Activated CD4-positive, alpha-beta T cell treated with anti-CD3 and anti-CD28 coated beads, Interleukin-2, amount 10 ng/mL, durations not matched to agents 24 days and 14 days (primary cell): ENCODE data around the gene BHLHE41. TPM values are rescaled to one million over a fixed set of nuclear protein-coding genes. Genes with fewer than 3 reads are reported as not detected.
A peak's percentile ranks its signal among the peaks of the same experiment; 100 is the strongest.

Experiments used
- DNase-seq: peaks from one replicate; pipeline ENCODE4 v3.0.0; 2022
- H3K27ac Mint-ChIP-seq: one replicate; pipeline ENCODE4 v1.8.0; 2022; ENCODE audit warnings: mild to moderate bottlenecking, mixed read lengths
- H3K27me3 Mint-ChIP-seq: one replicate; pipeline ENCODE4 v1.8.0; 2022; ENCODE audit warnings: mixed read lengths
- H3K36me3 Mint-ChIP-seq: one replicate; pipeline ENCODE4 v1.8.0; 2022; ENCODE audit warnings: low read depth, mild to moderate bottlenecking, mixed read lengths
- H3K4me1 Mint-ChIP-seq: one replicate; pipeline ENCODE4 v1.8.0; 2021; ENCODE audit warnings: mixed read lengths
- H3K4me3 Mint-ChIP-seq: one replicate; pipeline ENCODE4 v1.8.0; 2022; ENCODE audit warnings: mild to moderate bottlenecking, moderate library complexity, mixed read lengths
- H3K9me3 Mint-ChIP-seq: one replicate; pipeline ENCODE4 v1.8.0; 2021; ENCODE audit warnings: mixed read lengths
- intact Hi-C: fragments of 100-400 bp; cut with micrococcal nuclease; formaldehyde crosslinking; loops from one replicate; pipeline ENCODE4 v1.15.1; 2023
- total RNA-seq: library from RNA; stranded (reverse); gene quantifications from 2 replicates; pipeline ENCODE4 v1.2.3, GENCODE V29; 2022

The BHLHE41 gene
- not detected in 2 replicates for total RNA-seq

DNA sequence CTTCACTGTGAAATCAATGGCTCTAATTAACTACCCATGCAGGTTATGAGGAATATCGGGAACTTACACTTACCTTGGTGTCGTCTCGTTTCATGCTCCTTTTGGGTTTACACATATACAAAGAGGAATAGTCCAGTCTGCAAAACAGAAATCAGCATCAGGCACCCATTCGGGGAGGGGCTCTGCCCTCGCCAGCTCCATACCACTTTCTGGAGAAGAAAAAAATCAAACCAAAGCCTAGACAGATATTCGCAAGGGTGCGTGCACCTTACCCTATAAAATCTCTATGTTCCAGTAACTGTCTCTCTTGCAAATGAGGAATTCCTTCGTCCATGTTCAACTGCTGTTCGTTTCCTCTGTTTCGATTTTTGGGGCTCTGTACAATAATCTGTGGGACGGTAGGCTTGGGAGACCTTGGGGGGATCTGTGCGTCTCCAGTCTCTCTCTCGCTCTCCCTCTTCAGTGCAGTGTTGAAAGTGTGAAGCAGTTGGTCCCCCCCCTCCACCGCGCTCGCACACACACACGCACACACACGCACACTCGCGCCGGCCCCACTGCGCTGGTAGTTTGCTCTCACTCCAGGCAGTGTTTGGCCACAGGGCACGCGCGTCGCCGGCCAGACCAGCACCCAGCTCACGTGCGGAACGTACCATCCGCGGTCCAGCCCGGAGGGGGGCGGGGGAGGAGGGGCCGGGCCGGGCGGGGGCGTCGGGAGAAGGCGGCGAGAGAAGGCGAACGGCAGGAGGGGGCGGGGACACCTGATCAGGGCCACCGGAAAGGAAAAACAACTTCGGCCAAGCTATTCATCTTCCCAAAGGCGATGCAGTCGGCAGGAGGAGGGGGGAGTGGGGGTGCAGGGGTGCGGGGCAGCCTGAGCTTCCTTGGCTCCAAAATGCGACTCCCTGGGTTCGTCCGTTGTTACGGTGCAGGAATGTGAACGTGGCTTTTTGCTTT is at the start of gene BHLHE41:
Gene BHLHE41, minus strand, starts transcription at position 592 of the 954 bp plus-strand sequence. Its CDS starts 258 bp downstream, at position 334.
- H3K9me3 Mint-ChIP-seq = no peaks in the 10 kb centered on the region
- peaks cover 79% of the 10 kb centered on the region for H3K27me3 Mint-ChIP-seq
- peaks cover 33% of the 10 kb centered on the region for H3K4me1 Mint-ChIP-seq
- peak within 1 kb of the TSS; percentile 88 for H3K4me3 Mint-ChIP-seq
- H3K27ac Mint-ChIP-seq = peak within 1 kb of the TSS; percentile 71
- H3K36me3 Mint-ChIP-seq = no peaks in the 10 kb centered on the region
- DNase-seq = no peak
- intact Hi-C loops = loop anchor here (5.0 to 10.0 kb wide), 6 partner anchors 73 to 1560 kb away; partner anchors contain the start of genes FGFR1OP2, INTS13, RASSF8 and SSPN

DNA sequence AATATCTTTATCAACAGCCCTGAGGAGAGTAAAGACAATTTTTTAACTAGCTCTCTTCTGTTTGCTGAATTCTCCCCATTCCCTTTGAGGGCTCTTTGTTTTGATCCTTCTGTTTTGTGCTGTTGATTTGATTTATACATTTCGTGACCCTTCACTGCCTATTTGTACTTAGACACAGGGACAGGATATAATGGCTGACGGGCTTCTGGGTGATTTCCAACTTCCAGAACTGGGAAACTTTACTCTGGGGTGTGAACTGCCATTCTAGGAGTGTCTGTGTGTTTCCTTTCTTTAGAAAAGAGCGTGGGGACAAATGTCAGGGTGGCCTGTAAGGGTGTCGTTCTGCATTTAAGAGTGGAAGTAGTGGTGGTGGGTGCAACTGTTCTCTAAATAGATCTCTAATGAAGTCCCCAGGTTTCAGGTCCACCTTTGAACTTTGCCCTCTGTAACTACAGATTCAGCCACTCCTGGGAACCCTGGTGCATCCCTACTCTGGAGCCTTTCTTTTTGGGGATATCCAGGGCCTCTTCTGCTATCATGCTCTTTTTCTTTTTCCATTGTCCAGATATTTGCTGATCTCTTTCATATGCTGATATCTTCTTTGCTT is 48.2 kb upstream of the BHLHE41 start:
- Mint-ChIP-seq H3K27ac (no peak overlapping the region), H3K27me3 (peaks cover 16% of the 10 kb centered on the region), H3K4me3 (no peak overlapping the region), H3K9me3 (no peaks in the 10 kb centered on the region), H3K36me3 (no peaks in the 10 kb centered on the region), H3K4me1 (no peaks in the 10 kb centered on the region)
- intact Hi-C loops = no loop called here
- no peak for DNase-seq

DNA sequence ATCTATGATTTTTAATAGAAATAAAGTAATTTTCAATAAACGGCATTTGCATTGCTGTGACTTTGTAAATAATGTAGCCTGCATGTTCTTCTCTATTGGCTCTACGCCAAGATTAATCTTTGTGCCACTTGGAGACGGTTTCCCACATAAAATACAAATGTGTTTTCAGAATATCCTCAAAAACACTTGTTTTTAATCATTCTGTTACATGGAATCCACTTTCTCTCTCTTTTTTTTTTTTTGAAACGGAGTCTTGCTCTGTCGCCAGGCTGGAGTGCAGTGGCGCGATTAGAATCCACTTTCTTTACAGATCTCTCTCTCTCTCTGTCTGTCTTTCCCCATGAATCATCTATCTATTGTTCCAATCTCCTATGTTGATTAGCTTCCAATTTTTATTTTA is 47.7 kb upstream of the BHLHE41 start:
- no peaks in the 10 kb centered on the region for H3K4me1 Mint-ChIP-seq
- intact Hi-C loops = no loop called here
- no peaks in the 10 kb centered on the region for H3K36me3 Mint-ChIP-seq
- H3K4me3 Mint-ChIP-seq = no peak overlapping the region
- H3K27ac Mint-ChIP-seq = no peak overlapping the region
- peaks cover 16% of the 10 kb centered on the region for H3K27me3 Mint-ChIP-seq
- no peak for DNase-seq
- no peaks in the 10 kb centered on the region for H3K9me3 Mint-ChIP-seq

DNA sequence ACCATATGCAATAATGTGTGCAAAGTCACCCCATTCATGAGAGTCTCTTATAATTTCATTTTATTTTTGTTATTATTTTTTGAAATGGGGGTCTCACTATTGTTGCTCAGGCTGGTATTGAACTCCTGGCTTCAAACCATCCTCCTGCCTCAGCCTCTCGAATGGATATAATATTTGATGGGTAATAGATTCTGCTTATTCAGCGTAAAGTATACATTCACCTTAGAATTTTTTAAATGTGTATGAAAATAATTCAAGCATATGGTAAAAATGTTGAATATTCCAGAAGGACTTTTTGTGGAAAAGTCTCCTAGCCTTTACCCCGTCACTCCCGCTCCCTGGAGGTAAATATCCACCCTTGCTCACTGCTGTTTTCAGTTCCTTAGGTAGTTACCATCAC is 47.2 kb upstream of the BHLHE41 start:
- H3K27ac Mint-ChIP-seq = no peak overlapping the region
- no peaks in the 10 kb centered on the region for H3K9me3 Mint-ChIP-seq
- H3K36me3 Mint-ChIP-seq = no peaks in the 10 kb centered on the region
- no peaks in the 10 kb centered on the region for H3K4me1 Mint-ChIP-seq
- peaks cover 16% of the 10 kb centered on the region for H3K27me3 Mint-ChIP-seq
- intact Hi-C loops = no loop called here
- DNase-seq = no peak
- H3K4me3 Mint-ChIP-seq = no peak overlapping the region

DNA sequence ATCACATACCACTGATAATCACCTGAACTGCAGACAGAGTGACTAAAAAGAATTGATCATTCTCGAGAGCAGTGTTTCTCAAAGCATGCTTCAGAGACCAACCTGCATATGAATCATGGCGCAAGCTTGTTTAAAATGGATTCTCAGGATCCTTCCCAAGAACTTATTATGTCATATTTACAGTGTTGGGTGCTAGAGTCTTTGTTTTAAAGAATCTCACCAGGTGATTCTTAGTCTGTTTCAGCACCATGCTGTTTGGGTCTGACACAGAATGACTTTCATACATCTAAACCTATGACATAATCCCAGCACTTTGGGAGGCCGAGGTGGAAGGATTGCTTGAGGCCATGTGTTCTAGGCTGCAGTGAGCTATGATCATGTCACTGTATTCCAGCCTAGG is 39.3 kb upstream of the BHLHE41 start:
- Mint-ChIP-seq H3K27me3 (peaks cover 28% of the 10 kb centered on the region), H3K9me3 (no peaks in the 10 kb centered on the region), H3K4me3 (no peak overlapping the region), H3K4me1 (no peaks in the 10 kb centered on the region), H3K27ac (no peak overlapping the region), H3K36me3 (no peaks in the 10 kb centered on the region)
- no peak for DNase-seq
- intact Hi-C loops = no loop called here

DNA sequence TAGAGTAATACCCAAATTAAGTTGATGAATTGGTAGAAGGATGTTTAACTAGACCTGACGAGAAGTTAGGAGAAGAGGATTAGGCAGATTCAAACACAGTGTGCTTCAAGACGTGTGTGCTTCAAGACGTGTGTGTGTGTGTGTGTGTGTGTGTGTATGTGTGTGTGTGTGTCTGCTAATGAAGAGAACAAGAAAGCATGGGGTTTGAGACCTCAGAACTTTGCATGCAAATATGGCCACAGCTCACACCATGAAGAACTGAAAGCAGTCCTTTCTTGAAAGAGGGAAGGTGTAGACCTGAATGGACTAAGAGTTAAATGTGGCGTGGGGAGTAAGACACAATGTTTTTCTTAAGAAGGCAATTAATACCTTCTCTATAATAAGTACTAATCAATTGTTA is 38.1 kb upstream of the BHLHE41 start:
- H3K9me3 Mint-ChIP-seq = no peaks in the 10 kb centered on the region
- intact Hi-C loops = no loop called here
- H3K27me3 Mint-ChIP-seq = peaks cover 25% of the 10 kb centered on the region
- DNase-seq = no peak
- H3K4me3 Mint-ChIP-seq = no peak overlapping the region
- no peaks in the 10 kb centered on the region for H3K36me3 Mint-ChIP-seq
- H3K27ac Mint-ChIP-seq = no peak overlapping the region
- no peaks in the 10 kb centered on the region for H3K4me1 Mint-ChIP-seq

DNA sequence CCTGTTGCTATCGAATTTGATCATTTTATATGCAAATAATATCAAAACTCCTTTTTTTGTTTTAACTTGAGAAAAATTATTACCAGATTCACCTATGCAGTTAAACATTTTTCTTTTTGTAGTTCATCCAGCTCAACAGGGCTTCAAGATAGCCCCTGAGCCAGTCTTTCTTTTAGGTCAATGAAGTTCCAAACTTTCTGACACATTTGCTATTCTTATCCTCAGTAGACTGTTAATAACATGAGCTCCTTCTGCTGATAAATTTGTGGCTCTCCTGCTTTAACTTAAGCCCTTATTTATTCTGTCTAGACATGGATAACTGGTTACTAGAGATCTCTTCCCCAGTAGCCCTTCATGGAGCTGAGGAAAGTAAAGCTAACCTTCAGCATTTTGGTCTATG is 37.3 kb upstream of the BHLHE41 start:
- intact Hi-C loops = no loop called here
- Mint-ChIP-seq H3K27ac (no peak overlapping the region), H3K4me3 (no peak overlapping the region), H3K36me3 (no peaks in the 10 kb centered on the region), H3K9me3 (no peaks in the 10 kb centered on the region), H3K4me1 (no peaks in the 10 kb centered on the region), H3K27me3 (peaks cover 25% of the 10 kb centered on the region)
- no peak for DNase-seq

DNA sequence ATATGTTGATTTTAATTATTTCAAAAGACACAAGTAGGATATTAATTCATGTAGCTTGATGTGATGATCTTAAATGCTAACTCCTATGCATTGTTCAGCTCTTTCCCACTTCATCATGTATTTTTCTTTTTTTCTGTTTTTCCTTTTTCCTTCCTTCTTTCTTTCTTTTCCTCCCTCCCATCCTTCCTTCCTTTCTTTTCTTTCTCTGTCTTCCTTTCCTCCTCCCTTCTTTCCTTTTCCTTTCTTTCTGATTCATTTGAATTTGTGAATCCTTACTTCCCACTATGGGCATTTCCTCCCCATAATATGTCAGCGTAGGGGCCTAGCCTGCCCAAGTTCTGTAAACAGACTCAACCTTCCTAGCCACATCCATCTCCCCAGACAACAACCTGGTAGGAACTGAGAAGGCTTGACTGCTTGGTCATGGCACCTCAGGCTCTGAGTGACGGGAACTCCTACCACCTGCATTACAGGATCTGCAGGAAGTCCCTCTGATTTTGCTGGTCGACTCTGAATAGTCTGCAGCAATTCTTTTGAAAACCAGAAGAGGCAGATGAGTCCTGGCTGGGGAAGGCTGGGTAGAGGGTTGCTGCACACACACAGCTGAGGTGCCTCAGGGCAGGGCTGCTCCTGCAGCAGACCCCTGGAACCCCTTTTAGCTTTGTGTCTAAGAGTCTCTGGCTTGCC is 33.4 kb upstream of the BHLHE41 start:
- H3K9me3 Mint-ChIP-seq = no peaks in the 10 kb centered on the region

DNA sequence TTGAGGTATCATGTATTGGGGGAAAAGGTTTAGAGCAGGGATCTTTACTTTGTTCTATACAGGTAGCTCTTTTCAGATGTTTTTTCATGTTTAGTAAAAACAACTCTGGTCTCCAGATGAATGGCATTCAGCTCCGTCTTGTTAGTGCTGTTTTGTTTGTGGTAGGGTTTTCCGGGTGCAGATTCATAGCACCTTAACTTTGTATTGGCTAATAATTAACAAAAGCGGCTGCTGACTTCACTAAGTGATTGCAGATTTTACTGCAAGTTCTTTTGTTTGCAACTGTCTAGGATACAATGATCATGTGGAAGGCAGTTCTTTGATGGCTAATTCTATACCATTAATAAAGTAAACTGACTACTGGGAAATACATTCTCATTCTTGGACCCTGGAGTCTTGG is 32.2 kb upstream of the BHLHE41 start:
- no peak overlapping the region for H3K27ac Mint-ChIP-seq
- H3K36me3 Mint-ChIP-seq = no peaks in the 10 kb centered on the region
- no peaks in the 10 kb centered on the region for H3K4me1 Mint-ChIP-seq
- no peak overlapping the region for H3K4me3 Mint-ChIP-seq
- no peak for DNase-seq
- intact Hi-C loops = no loop called here
- H3K9me3 Mint-ChIP-seq = no peaks in the 10 kb centered on the region
- H3K27me3 Mint-ChIP-seq = peaks cover 29% of the 10 kb centered on the region

More for the DNA sequence above, 33.4 kb upstream of the BHLHE41 start:
- Mint-ChIP-seq H3K36me3 (no peaks in the 10 kb centered on the region), H3K27ac (no peak overlapping the region), H3K4me3 (no peak overlapping the region), H3K27me3 (peaks cover 24% of the 10 kb centered on the region), H3K4me1 (no peaks in the 10 kb centered on the region)
- intact Hi-C loops = no loop called here
- no peak for DNase-seq

DNA sequence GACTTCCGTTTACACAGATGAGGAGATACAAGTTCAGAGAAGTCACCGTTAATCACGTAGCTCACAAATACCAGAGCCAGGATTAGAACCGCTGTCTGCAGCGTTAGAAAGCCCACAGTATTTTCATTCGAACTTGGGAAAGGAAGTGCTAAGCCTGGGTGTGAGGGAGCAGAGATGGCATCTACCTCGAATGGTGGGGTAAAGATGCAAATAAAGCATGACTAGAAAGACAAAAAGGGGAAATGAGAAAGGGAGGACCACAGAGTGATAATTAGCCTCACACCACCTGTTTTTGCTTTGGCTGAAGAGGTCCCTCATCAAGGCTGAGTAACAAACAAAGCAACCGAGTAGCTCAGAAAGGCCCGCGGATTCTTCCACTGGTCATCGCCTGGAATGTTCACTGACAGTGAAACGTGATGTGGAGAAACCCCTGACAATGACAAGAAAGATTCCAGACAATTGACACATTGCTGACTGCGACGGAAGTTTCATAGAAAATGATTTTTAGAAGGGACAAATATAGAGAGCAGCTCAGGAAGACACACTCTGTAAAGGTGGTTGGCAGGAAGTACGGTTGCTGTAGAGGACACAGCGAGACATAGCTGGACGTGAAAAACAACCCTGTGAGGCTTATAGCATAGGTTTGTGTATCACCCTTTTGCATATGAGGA is 31.5 kb upstream of the BHLHE41 start:
- peaks cover 33% of the 10 kb centered on the region for H3K27me3 Mint-ChIP-seq

DNA sequence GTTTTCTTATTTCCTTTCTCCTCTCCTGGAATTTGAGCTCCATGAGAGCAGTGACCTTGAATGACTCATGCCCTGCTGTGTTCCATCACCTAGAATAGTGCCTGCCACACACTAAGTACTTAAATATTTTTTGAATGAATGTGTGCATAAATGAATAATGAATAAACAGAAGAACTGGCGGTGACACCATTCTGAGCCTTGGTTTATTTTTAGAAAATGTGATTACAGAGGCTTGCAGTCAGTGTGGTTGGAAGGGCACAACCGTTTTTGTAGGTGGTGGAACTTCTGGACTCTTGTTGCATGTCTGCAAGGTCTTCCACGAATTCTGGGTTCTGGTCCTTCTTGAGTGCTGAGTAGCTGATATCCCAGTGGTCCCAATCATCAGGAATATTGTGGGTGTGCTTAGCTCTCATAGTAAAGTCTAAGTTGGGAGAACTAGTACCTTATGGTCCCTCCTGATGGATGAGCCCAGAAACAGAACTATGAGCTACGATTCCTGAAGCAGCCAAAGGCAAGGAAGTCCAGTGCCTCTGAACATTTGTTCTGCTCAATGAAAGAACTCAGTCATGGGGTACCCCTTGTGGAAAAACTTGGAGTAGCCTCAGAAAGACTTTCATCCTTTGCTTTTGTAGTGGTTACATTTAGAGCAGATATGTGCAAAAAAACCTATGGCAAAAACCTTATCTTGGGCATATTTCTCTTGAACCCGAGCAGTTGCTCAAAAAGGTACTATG is 28.8 kb upstream of the BHLHE41 start:
- DNase-seq = no peak
- intact Hi-C loops = no loop called here
- no peak overlapping the region for H3K4me3 Mint-ChIP-seq
- peaks cover 27% of the 10 kb centered on the region for H3K27me3 Mint-ChIP-seq
- no peaks in the 10 kb centered on the region for H3K4me1 Mint-ChIP-seq
- H3K9me3 Mint-ChIP-seq = no peaks in the 10 kb centered on the region
- no peaks in the 10 kb centered on the region for H3K36me3 Mint-ChIP-seq
- H3K27ac Mint-ChIP-seq = no peak overlapping the region

More for the DNA sequence above, 31.5 kb upstream of the BHLHE41 start:
- Mint-ChIP-seq H3K9me3 (no peaks in the 10 kb centered on the region), H3K4me3 (no peak overlapping the region), H3K36me3 (no peaks in the 10 kb centered on the region), H3K4me1 (no peaks in the 10 kb centered on the region), H3K27ac (no peak overlapping the region)
- no peak for DNase-seq
- intact Hi-C loops = no loop called here

DNA sequence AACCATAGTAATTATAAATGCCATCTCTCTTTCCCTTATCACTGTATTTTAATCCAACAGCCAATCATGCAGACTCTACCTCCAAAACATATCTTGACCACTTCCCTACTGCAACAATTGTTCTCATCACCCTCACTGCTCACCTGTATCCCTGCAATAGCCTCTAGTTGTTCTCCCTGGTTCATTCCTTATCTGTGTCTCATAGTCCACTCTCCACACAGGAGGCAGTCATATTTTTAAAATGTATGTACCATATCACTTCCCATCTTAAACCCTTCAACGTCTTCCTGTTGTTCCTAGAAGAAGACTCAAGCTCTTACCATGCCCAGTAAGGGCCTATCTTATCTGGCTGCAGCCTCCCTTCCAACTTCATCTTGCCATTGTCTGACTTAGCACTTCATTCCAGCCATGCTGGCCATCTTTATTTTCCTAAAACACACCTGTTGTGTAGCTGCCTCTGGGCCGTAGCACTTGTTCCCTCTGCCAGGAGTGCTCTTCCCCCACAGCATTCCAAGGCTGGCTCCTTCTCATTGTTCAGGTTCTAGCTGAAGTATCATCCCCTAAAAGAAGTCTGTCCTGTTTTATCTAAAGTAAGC is 27.8 kb upstream of the BHLHE41 start:
- no peaks in the 10 kb centered on the region for H3K9me3 Mint-ChIP-seq
- peaks cover 31% of the 10 kb centered on the region for H3K27me3 Mint-ChIP-seq
- no peaks in the 10 kb centered on the region for H3K36me3 Mint-ChIP-seq
- H3K4me3 Mint-ChIP-seq = no peak overlapping the region
- intact Hi-C loops = no loop called here
- H3K27ac Mint-ChIP-seq = no peak overlapping the region
- H3K4me1 Mint-ChIP-seq = no peaks in the 10 kb centered on the region
- DNase-seq = no peak
